NT2/D1 (cell line): ENCODE measurements around the gene PGLYRP2.

Source experiments
- SUZ12 ChIP-seq: IDR thresholded peaks from 2 replicates; pipeline ENCODE4 v1.6.1; 2011; ENCODE audit not compliant: insufficient read length, insufficient read depth; ENCODE audit errors: extremely low read depth
- YY1 ChIP-seq: IDR thresholded peaks from 2 replicates; pipeline ENCODE4 v1.6.1; 2011; ENCODE audit not compliant: insufficient read length, insufficient read depth
- ZNF274 ChIP-seq: IDR thresholded peaks from 2 replicates; pipeline ENCODE4 v1.6.1; 2011; ENCODE audit warnings: mild to moderate bottlenecking, low read depth, low read length

GRCh38 chr19:15487038-15487437, 7.7 kb upstream of the PGLYRP2 start:
- TF ChIP-seq YY1: no peak
- no peak for TF ChIP-seq ZNF274
- TF ChIP-seq SUZ12: no peak
